K562 (cell line): ENCODE data around the gene FLT1. TPM values are rescaled to one million over a fixed set of nuclear protein-coding genes. Genes with fewer than 3 reads are reported as not detected.

ENCODE experiments used
- ATAC-seq: fragments of 200-7000 bp; cut with Tn5 transposase; 3 replicates; pipeline ENCODE4 v1.9.1; 2020; ENCODE audit warnings: moderate library complexity
- BruUV-seq: library from RNA; stranded (reverse); fragments of 400-500 nt; replicated peaks from 2 replicates; lab custom pipeline; 2021; lab: Mats Ljungman, UMichigan
- CTCF ChIA-PET: fragments of 300-600 bp; formaldehyde crosslinking; extraction: SDS; loops from one replicate; lab custom pipeline; 2021; ENCODE audit warnings: low intra/inter-chr PET ratio; lab: Yijun Ruan, JAX
- POLR2A ChIA-PET: fragments of 300-600, 350-650 bp; sonication (Branson Sonifier 250); formaldehyde crosslinking; extraction: SDS; loops from one replicate; lab custom pipeline; 2021; ENCODE audit warnings: antibody characterized with exemption, inconsistent platforms; lab: Yijun Ruan, JAX
- DNase-seq, 4 experiments: peaks; one replicate each; pipeline versions ENCODE4 v3.0.0 to v3.0.0-alpha.2; 2011 to 2018; ENCODE audit warnings: low spot score in 3 of 4, mixed read lengths in 3 of 4; ENCODE audit errors: extremely low read depth in 1 of 4
- FAIRE-seq: peaks from 2 replicates; lab custom pipeline; 2011; peaks lifted over from hg19 to GRCh38; lab: Jason Lieb, UNC
- H2AFZ ChIP-seq: 2 replicates; pipeline ENCODE4 v1.6.0; 2011; ENCODE audit warnings: low read depth, low read length, control low read depth, inconsistent platforms
- H3K27ac ChIP-seq: fragments of 200-600 bp; 3 replicates; pipeline ENCODE4 v1.8.0; 2011; ENCODE audit warnings: low read depth, mild to moderate bottlenecking, control low read depth, inconsistent platforms, low read length, moderate library complexity, mixed read lengths; ENCODE audit errors: extremely low read depth
- H3K27me3 ChIP-seq, 2 experiments: fragments of 300-600 bp in 1 of 2; 2 replicates in 1 of 2; 3 replicates in 1 of 2; pipeline versions ENCODE4 v1.6.0 to v1.8.0; 2011; ENCODE audit warnings: inconsistent platforms in 2 of 2, low read length in 2 of 2, mild to moderate bottlenecking in 1 of 2, mixed read lengths in 1 of 2, moderate library complexity in 1 of 2; ENCODE audit not compliant: control insufficient read depth in 2 of 2, insufficient read depth in 2 of 2
- H3K36me3 ChIP-seq: fragments of 300-600 bp; 3 replicates; pipeline ENCODE4 v1.8.0; 2011; ENCODE audit warnings: mild to moderate bottlenecking, low read length, inconsistent platforms; ENCODE audit not compliant: control insufficient read depth, insufficient read depth
- H3K4me1 ChIP-seq, 2 experiments: fragments of 200-600 bp in 1 of 2; replicated peaks in 1 of 2; 2 replicates in 1 of 2; 3 replicates in 1 of 2; pipeline versions ENCODE4 v1.5.1 to v1.8.0; 2011; ENCODE audit warnings: inconsistent platforms in 2 of 2, low read length in 2 of 2, mild to moderate bottlenecking in 1 of 2, mixed read lengths in 1 of 2, moderate library complexity in 1 of 2; ENCODE audit not compliant: control insufficient read depth in 2 of 2, insufficient read depth in 2 of 2
- H3K4me2 ChIP-seq: 2 replicates; pipeline ENCODE4 v1.6.1; 2011; ENCODE audit warnings: low read length, control low read depth, inconsistent platforms, mixed read lengths; ENCODE audit not compliant: insufficient read depth
- H3K4me3 ChIP-seq: fragments of 200-600 bp; sonication (generic), shearing (Covaris generic); 2 replicates; pipeline ENCODE4 v1.5.1; 2016; ENCODE audit warnings: control low read depth, inconsistent platforms
- H3K79me2 ChIP-seq: fragments of 200-600 bp; 3 replicates; pipeline ENCODE4 v1.8.0; 2011; ENCODE audit warnings: low read length, inconsistent platforms; ENCODE audit not compliant: control insufficient read depth, insufficient read depth
- H3K9ac ChIP-seq, 2 experiments: 2 replicates each; pipeline versions ENCODE4 v1.6.0 to v1.6.1; 2011; ENCODE audit warnings: low read depth in 2 of 2, low read length in 2 of 2, control low read depth in 1 of 2, inconsistent platforms in 1 of 2, mild to moderate bottlenecking in 1 of 2, mixed read lengths in 1 of 2; ENCODE audit not compliant: insufficient read depth in 1 of 2
- H3K9me1 ChIP-seq: one replicate; pipeline ENCODE4 v1.6.0; 2011; ENCODE audit warnings: inconsistent platforms, mild to moderate bottlenecking, low read length, moderate library complexity; ENCODE audit not compliant: control insufficient read depth, insufficient read depth
- H3K9me3 ChIP-seq: replicated peaks from 2 replicates; pipeline ENCODE4 v1.5.1; 2011; ENCODE audit warnings: low read depth, low read length, inconsistent platforms; ENCODE audit not compliant: control insufficient read depth, insufficient read depth
- H4K20me1 ChIP-seq: replicated peaks from 2 replicates; pipeline ENCODE4 v1.6.1; 2011; ENCODE audit warnings: low read length, inconsistent platforms, mixed read lengths; ENCODE audit not compliant: control insufficient read depth, insufficient read depth
- ARID1B ChIP-seq: fragments of 450-650 bp; IDR thresholded peaks from 2 replicates; pipeline ENCODE4 v1.6.1; 2016; ENCODE audit warnings: antibody characterized with exemption, mild to moderate bottlenecking, inconsistent platforms
- ATF7 ChIP-seq: fragments of 450-650 bp; IDR thresholded peaks from 2 replicates; pipeline ENCODE4 v1.7.1; 2014; ENCODE audit warnings: mild to moderate bottlenecking, moderate library complexity
- CEBPB ChIP-seq: fragments of 450-650 bp; IDR thresholded peaks from 2 replicates; pipeline ENCODE4 v1.6.1; 2016; ENCODE audit warnings: missing genetic modification characterization, missing compliant biosample characterization
- CEBPG ChIP-seq, 3 experiments: fragments of 200-800 bp in 1 of 3; sonication (Bioruptor generic) in 1 of 3; sonication (generic) in 1 of 3; formaldehyde crosslinking in 1 of 3; IDR thresholded peaks in 2 of 3; conservative IDR thresholded peaks in 1 of 3; 2 replicates each; pipeline versions ENCODE4 v1.6.1 to v1.8.0; 2016 to 2022; ENCODE audit warnings: missing compliant biosample characterization in 2 of 3, missing genetic modification characterization in 2 of 3, mild to moderate bottlenecking in 1 of 3, missing genetic modification reagents in 1 of 3
- ESRRA ChIP-seq: fragments of 450-650 bp; IDR thresholded peaks from 2 replicates; pipeline ENCODE4 v1.6.1; 2014; ENCODE audit warnings: low read depth, mild to moderate bottlenecking, moderate library complexity, borderline replicate concordance
- HNRNPH1 ChIP-seq: fragments of 200-400 bp; formaldehyde crosslinking; optimal IDR thresholded peaks from 2 replicates; pipeline ENCODE3; 2017; ENCODE audit warnings: low read depth, mild to moderate bottlenecking, low read length, moderate library complexity
- TRIM24 ChIP-seq, 2 experiments: fragments of 450-650 bp; IDR thresholded peaks; 2 replicates each; pipeline ENCODE4 v1.6.1; 2016
- ZNF146 ChIP-seq: IDR thresholded peaks from one replicate; pipeline ENCODE4 v1.6.1; 2018; ENCODE audit warnings: missing compliant biosample characterization; ENCODE audit not compliant: unreplicated experiment
- ZNF75A ChIP-seq: fragments of 450-650 bp; formaldehyde crosslinking; IDR thresholded peaks from 2 replicates; pipeline ENCODE4 v1.4.0; 2020; ENCODE audit warnings: mild to moderate bottlenecking
- WGBS: fragments of 100-300 bp; shearing (Covaris generic); methylation state at CpG from one replicate; pipeline ENCODE4 v1.1.6; 2016; ENCODE audit warnings: low coverage, mixed read lengths; ENCODE audit not compliant: insufficient coverage; ENCODE audit errors: missing lambda C conversion rate; 5-methylcytosine and 5-hydroxymethylcytosine counted together
- in situ Hi-C: fragments of 300-500 bp; cut with MboI; formaldehyde crosslinking; loops from 4 replicates; pipeline ENCODE4 v1.15.0; 2018; ENCODE audit warnings: inconsistent platforms, mixed read lengths
- intact Hi-C: fragments of 100-400 bp; cut with micrococcal nuclease; formaldehyde crosslinking; loops from 2 replicates; pipeline ENCODE4 v1.14.2; 2022
- polyA plus RNA-seq, 8 experiments: library from polyadenylated mRNA; depleted of rRNA in 4 of 8; stranded (reverse) in 5 of 8; unstranded in 3 of 8; fragments of >200 nt; fragmentation: Nextera tagmentation in 2 of 8; fragmentation: Illumina TruSeq in 1 of 8; extraction: Ambion mirVana in 2 of 8; extraction: Trizol in 1 of 8; gene quantifications; 2 replicates each; pipeline versions ENCODE4 v1.2.1 to v1.2.3, GENCODE V29; 2011 to 2014; ENCODE audit warnings: inconsistent platforms in 1 of 8, missing spikeins in 1 of 8
- total RNA-seq, 7 experiments: library from RNA; depleted of rRNA in 6 of 7; stranded (reverse); fragments of >200 nt in 6 of 7; fragmentation: Illumina TruSeq in 2 of 7; extraction: Trizol in 2 of 7; gene quantifications; 2 replicates each; pipeline versions ENCODE4 v1.2.1 to v1.2.3, GENCODE V29; 2011 to 2021; ENCODE audit warnings: low replicate concordance in 1 of 7
- TF ChIP-seq, protein P1 (sequence below): fragments of 250-450 bp; sonication (Bioruptor Pico); IDR thresholded peaks from 2 replicates; pipeline ENCODE4 v1.8.0; 2021; ENCODE audit warnings: moderate library complexity, mild to moderate bottlenecking, inconsistent platforms
- TF ChIP-seq, protein P2 (sequence below), 2 experiments: fragments of 450-650 bp in 1 of 2; sonication (generic) in 1 of 2; formaldehyde crosslinking in 1 of 2; IDR thresholded peaks in 1 of 2; conservative IDR thresholded peaks in 1 of 2; 2 replicates each; pipeline versions ENCODE4 v1.6.1 to v1.8.1; 2016 to 2023; ENCODE audit warnings: mild to moderate bottlenecking in 2 of 2, moderate library complexity in 2 of 2, inconsistent platforms in 1 of 2, missing genetic modification reagents in 1 of 2
- TF ChIP-seq, protein P3 (sequence below): fragments of 450-650 bp; formaldehyde crosslinking; IDR thresholded peaks from 2 replicates; pipeline ENCODE4 v1.4.0; 2022; ENCODE audit warnings: mild to moderate bottlenecking, moderate library complexity
- TF ChIP-seq, protein P4 (sequence below): fragments of 450-650 bp; formaldehyde crosslinking; IDR thresholded peaks from 2 replicates; pipeline ENCODE4 v1.4.0; 2020; ENCODE audit warnings: mild to moderate bottlenecking

The FLT1 gene
- total and polyA plus RNA-seq, 9 of the 15 experiments (the other 6 are each of a cell fraction or from before 2014, with no cell fraction given): 0.01 to 2.0 (median 0.22) TPM

DNA sequence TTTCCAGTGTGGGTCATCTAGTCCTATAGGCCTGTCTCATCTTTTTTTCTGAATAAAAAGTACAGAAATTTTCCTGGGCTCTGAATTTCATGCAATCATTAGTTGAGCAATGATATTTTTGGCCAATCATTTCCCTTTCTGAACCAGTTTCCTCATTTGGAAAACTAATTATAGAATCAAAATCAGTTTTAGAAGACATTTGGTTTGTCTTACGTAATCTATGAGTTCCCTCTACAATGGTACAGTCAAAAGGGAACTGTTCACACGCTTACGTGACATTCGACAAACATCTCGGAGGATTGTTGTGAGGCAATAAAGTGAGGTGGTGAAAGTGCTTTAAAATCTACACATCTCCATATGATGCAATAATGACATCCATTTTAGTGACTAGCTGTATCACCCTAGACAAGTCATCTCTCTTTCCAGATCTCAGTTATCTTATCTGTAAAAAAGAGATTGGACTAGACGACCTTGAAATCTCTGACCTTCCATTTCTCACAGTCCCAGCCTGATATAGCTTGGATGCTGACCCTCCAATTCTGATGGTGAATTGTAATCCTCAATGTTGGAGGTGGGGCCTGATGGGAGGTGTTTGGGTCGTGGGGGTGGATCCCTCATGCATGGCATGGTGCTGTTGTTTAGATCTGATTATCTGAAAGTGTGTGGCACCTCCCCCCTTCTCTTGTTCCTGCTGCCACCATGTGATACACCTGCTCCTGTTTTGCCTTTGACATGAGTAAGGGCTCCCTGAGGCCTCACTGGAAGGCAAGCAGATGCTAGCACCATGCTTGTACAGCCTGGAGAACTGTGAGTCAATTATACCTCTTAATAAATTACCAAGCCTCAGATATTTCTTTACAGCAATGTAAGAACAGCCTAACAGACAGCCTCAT lies 26.7 kb downstream of the FLT1 start:
- no peak overlapping the region for H3K4me3 ChIP-seq
- ChIA-PET CTCF (no interaction called here), POLR2A (no interaction called here)
- H3K27ac ChIP-seq: no peak overlapping the region
- H3K4me1 ChIP-seq: no peaks in the 10 kb centered on the region; a peak in 2 of 5 replicates
- no peaks in the 10 kb centered on the region for H3K9me3 ChIP-seq
- in situ Hi-C loops (no loop called here), intact Hi-C loops (no loop called here)
- no peak overlapping the region for H3K4me2 ChIP-seq
- H2AFZ ChIP-seq: no peak overlapping the region
- peak; percentile 45 to 50; a peak in 2 of 4 replicates for TF ChIP-seq TRIM24 (IDR thresholded peaks at IDR 0.05)
- TF ChIP-seq CEBPB (tag): peak; percentile 86
- no peak for TF ChIP-seq ARID1B
- TF ChIP-seq, protein P1, sequence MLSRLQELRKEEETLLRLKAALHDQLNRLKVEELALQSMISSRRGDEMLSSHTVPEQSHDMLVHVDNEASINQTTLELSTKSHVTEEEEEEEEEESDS (CRISPR knock-in tag): no peak
- 0 out of 2 replicates have a peak, but pooled peaks have one; percentile 33 for TF ChIP-seq CEBPG (CRISPR knock-in tag; IDR thresholded peaks at IDR 0.05)
- peak; percentile 84 to 85 for TF ChIP-seq CEBPG (tag; conservative IDR thresholded peaks at IDR 0.05 in 1 of 2, IDR thresholded peaks at IDR 0.05 in 1 of 2)
- TF ChIP-seq ZNF146 (CRISPR knock-in tag): no peak
- TF ChIP-seq, protein P2, sequence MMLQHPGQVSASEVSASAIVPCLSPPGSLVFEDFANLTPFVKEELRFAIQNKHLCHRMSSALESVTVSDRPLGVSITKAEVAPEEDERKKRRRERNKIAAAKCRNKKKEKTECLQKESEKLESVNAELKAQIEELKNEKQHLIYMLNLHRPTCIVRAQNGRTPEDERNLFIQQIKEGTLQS (IDR thresholded peaks at IDR 0.05): peak; percentile 81
- TF ChIP-seq, protein P2 (CRISPR knock-in tag; conservative IDR thresholded peaks at IDR 0.05): no peak
- TF ChIP-seq, protein P3, sequence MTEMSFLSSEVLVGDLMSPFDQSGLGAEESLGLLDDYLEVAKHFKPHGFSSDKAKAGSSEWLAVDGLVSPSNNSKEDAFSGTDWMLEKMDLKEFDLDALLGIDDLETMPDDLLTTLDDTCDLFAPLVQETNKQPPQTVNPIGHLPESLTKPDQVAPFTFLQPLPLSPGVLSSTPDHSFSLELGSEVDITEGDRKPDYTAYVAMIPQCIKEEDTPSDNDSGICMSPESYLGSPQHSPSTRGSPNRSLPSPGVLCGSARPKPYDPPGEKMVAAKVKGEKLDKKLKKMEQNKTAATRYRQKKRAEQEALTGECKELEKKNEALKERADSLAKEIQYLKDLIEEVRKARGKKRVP (CRISPR knock-in tag): peak; percentile 22; the same call in 1 of the 2 replicates
- no peak for TF ChIP-seq ZNF75A (CRISPR knock-in tag)
- peak; percentile 25; the same call in 1 of the 2 replicates for TF ChIP-seq ATF7
- TF ChIP-seq, protein P4, sequence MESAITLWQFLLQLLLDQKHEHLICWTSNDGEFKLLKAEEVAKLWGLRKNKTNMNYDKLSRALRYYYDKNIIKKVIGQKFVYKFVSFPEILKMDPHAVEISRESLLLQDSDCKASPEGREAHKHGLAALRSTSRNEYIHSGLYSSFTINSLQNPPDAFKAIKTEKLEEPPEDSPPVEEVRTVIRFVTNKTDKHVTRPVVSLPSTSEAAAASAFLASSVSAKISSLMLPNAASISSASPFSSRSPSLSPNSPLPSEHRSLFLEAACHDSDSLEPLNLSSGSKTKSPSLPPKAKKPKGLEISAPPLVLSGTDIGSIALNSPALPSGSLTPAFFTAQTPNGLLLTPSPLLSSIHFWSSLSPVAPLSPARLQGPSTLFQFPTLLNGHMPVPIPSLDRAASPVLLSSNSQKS: no peak
- peak; percentile 81; the same call in 1 of the 2 replicates for TF ChIP-seq ESRRA
- no peak for TF ChIP-seq HNRNPH1
- no TSS peak for BruUV-seq
- DNase-seq (no peak), FAIRE-seq (no peak), ATAC-seq (no peak)
- no peak overlapping the region for H3K9ac ChIP-seq
- 60% methylated on average over 7 of the region's 7 CpGs for WGBS
- H3K9me1 ChIP-seq: no peaks in the 10 kb centered on the region
- H3K27me3 ChIP-seq: no peaks in the 10 kb centered on the region
- H3K79me2 ChIP-seq: no peaks in the 10 kb centered on the region
- no peaks in the 10 kb centered on the region for H3K36me3 ChIP-seq
- H4K20me1 ChIP-seq: no peaks in the 10 kb centered on the region
